Suprapubic skin (tissue), 4 donors: ENCODE results near the gene PLA2G2D. TPM values are rescaled to one million over a fixed set of nuclear protein-coding genes. Genes with fewer than 3 reads are reported as not detected.

Experiments
- DNase-seq, 2 donors: peaks; one replicate each; pipeline ENCODE4 v3.0.0-alpha.2; 2019; ENCODE audit warnings: low spot score in 2 of 2
- H3K27ac ChIP-seq: fragments of 200-600 bp; sonication (generic); one replicate; pipeline ENCODE4 v1.5.1; 2019
- H3K27me3 ChIP-seq: fragments of 200-600 bp; sonication (generic); one replicate; pipeline ENCODE4 v1.5.1; 2019
- H3K36me3 ChIP-seq: fragments of 200-600 bp; sonication (generic); one replicate; pipeline ENCODE4 v1.5.1; 2019
- H3K4me1 ChIP-seq: fragments of 200-600 bp; sonication (generic); one replicate; pipeline ENCODE4 v1.5.1; 2019
- H3K4me3 ChIP-seq: fragments of 200-600 bp; sonication (generic); one replicate; pipeline ENCODE4 v1.5.1; 2019; ENCODE audit warnings: mild to moderate bottlenecking
- H3K9me3 ChIP-seq: fragments of 200-600 bp; sonication (generic); one replicate; pipeline ENCODE4 v1.5.1; 2019
- EP300 ChIP-seq: sonication (generic); formaldehyde crosslinking; IDR thresholded peaks from one replicate; pipeline ENCODE4 v1.6.1; 2017; ENCODE audit warnings: antibody characterized with exemption
- POLR2A ChIP-seq, 2 donors: fragments of 450-650 bp; IDR thresholded peaks; one replicate each; pipeline ENCODE4 v1.6.1; 2017; ENCODE audit warnings: antibody characterized with exemption in 2 of 2, mild to moderate bottlenecking in 2 of 2, moderate library complexity in 2 of 2
- POLR2AphosphoS5 ChIP-seq, 3 donors: sonication (generic); formaldehyde crosslinking; IDR thresholded peaks; one replicate each; pipeline ENCODE4 v1.6.1; 2017; ENCODE audit warnings: antibody characterized with exemption in 3 of 3
- WGBS: methylation state at CpG from one replicate; pipeline ENCODE4 v1.1.5; 2018; 5-methylcytosine and 5-hydroxymethylcytosine counted together
- total RNA-seq, 4 donors: library from RNA; depleted of rRNA; stranded (reverse); fragments of >200 nt; gene quantifications; one replicate each; pipeline ENCODE4 v1.1.0, GENCODE V29; 2016
- TF ChIP-seq, protein P1 (sequence below), 2 donors: fragments of 200-600 bp in 1 of 2; fragments of 450-650 bp in 1 of 2; sonication (generic) in 1 of 2; IDR thresholded peaks; one replicate each; pipeline ENCODE4 v1.5.1; 2016 to 2019; ENCODE audit warnings: antibody characterized with exemption in 2 of 2, mild to moderate bottlenecking in 1 of 2, moderate library complexity in 1 of 2

The PLA2G2D gene
- total RNA-seq, 4 donors from 2014 or later = not detected

DNA sequence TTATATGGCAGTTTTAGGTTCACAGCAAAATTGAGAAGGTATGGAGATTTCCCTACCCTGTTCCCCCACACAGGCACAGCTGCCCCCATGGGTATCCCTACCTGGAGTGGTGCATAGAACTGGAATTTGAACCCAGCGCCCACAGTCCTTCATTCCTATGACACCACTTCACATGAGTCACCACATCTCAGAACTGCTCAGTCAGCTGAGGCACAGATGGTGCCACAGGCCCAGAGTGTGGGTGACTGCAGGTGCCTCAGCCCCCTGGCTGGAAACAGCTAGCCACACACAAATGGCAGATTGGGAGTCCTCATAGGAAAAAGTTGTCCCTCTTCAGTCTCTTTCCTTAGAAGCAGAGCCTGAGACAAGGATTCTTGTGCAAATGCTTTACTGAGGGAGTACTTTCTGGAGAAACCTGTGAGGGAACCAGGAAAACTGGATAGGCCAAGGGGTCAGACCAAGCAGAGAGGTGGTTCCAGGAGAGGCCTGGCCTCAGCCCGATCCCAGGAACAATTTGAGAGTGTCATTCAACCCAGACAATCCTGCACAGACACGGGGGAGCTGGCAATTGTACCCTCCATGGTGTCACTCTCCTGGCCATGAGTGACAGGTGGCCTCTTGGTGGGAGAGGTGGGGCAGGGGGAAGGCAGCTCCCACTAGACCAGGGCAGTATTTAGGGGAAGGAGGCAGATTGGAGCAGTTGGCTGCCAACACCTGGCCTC, 6.9 kb downstream of the PLA2G2D start:
- H3K4me1 ChIP-seq = peaks cover 30% of the 10 kb centered on the region
- no peak overlapping the region for H3K4me3 ChIP-seq
- no peaks in the 10 kb centered on the region for H3K36me3 ChIP-seq
- peak; percentile 29 to 41 for DNase-seq
- TF ChIP-seq, protein P1, sequence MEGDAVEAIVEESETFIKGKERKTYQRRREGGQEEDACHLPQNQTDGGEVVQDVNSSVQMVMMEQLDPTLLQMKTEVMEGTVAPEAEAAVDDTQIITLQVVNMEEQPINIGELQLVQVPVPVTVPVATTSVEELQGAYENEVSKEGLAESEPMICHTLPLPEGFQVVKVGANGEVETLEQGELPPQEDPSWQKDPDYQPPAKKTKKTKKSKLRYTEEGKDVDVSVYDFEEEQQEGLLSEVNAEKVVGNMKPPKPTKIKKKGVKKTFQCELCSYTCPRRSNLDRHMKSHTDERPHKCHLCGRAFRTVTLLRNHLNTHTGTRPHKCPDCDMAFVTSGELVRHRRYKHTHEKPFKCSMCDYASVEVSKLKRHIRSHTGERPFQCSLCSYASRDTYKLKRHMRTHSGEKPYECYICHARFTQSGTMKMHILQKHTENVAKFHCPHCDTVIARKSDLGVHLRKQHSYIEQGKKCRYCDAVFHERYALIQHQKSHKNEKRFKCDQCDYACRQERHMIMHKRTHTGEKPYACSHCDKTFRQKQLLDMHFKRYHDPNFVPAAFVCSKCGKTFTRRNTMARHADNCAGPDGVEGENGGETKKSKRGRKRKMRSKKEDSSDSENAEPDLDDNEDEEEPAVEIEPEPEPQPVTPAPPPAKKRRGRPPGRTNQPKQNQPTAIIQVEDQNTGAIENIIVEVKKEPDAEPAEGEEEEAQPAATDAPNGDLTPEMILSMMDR (IDR thresholded peaks at IDR 0.05) = no peak
- TF ChIP-seq EP300 (no peak), POLR2AphosphoS5 (IDR thresholded peaks at IDR 0.05) (no peak), POLR2A (IDR thresholded peaks at IDR 0.05) (no peak)
- 78% methylated on average over 3 of the region's 3 CpGs for WGBS
- H3K9me3 ChIP-seq = no peaks in the 10 kb centered on the region
- no peak overlapping the region for H3K27ac ChIP-seq
- H3K27me3 ChIP-seq = no peaks in the 10 kb centered on the region

DNA sequence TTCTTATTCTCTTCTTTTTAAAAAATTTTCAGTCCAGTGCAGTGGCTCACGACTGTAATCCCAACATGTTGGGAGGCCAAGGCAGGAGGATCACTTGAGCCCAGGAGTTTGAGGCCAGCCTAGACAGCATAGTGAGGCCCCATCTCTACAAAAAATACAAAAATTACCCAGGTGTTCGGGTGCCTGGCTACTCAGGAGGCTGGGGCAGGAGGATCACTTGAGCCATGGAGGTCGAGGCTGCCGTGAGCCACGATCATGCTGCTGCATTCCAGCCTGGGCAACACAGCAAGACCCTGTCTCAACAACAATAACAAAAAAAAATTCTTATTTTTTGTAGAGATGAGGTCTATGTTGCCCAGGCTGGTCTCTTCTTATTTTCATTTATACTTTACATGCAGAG, 7.9 kb downstream of the PLA2G2D start:
- peak in 1 of 2 donors; percentile 15 for DNase-seq
- TF ChIP-seq, protein P1 (IDR thresholded peaks at IDR 0.05) = no peak
- no peaks in the 10 kb centered on the region for H3K36me3 ChIP-seq
- no peaks in the 10 kb centered on the region for H3K27me3 ChIP-seq
- WGBS = 95% methylated on average over 5 of the region's 5 CpGs
- H3K4me1 ChIP-seq = peaks cover 30% of the 10 kb centered on the region
- H3K4me3 ChIP-seq = no peak overlapping the region
- peak overlapping the region; percentile 66 for H3K27ac ChIP-seq
- H3K9me3 ChIP-seq = no peaks in the 10 kb centered on the region

DNA sequence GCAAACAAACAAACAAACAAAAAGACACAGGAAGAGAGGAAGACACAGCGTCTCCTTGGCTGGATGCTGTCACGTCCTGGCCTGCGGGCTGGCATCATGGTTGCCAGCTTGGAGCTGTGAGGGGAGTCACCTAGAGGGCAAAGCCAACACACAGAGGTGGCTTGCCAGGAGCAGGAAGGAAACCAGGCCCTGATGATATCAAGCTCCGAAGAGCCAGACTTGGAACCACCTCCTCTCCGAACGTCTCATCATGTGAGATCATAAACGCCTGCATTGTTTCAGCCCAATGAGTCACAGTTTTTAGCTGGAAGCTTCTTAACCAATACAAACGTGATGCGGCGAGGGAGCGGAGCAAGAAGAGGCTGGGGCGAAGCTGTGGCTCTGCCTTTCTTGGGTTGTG, 8.7 kb downstream of the PLA2G2D start:
- H3K4me1 ChIP-seq = peaks cover 35% of the 10 kb centered on the region
- H3K36me3 ChIP-seq = no peaks in the 10 kb centered on the region
- H3K4me3 ChIP-seq = no peak overlapping the region
- H3K27ac ChIP-seq = peak overlapping the region; percentile 76
- TF ChIP-seq POLR2AphosphoS5 (IDR thresholded peaks at IDR 0.05) (peak in 1 of 3 donors; percentile 77), EP300 (no peak), POLR2A (IDR thresholded peaks at IDR 0.05) (no peak)
- TF ChIP-seq, protein P1 (IDR thresholded peaks at IDR 0.05) = no peak
- no peaks in the 10 kb centered on the region for H3K27me3 ChIP-seq
- H3K9me3 ChIP-seq = no peaks in the 10 kb centered on the region
- WGBS = 41% methylated on average over 12 of the region's 12 CpGs
- DNase-seq = no peak

DNA sequence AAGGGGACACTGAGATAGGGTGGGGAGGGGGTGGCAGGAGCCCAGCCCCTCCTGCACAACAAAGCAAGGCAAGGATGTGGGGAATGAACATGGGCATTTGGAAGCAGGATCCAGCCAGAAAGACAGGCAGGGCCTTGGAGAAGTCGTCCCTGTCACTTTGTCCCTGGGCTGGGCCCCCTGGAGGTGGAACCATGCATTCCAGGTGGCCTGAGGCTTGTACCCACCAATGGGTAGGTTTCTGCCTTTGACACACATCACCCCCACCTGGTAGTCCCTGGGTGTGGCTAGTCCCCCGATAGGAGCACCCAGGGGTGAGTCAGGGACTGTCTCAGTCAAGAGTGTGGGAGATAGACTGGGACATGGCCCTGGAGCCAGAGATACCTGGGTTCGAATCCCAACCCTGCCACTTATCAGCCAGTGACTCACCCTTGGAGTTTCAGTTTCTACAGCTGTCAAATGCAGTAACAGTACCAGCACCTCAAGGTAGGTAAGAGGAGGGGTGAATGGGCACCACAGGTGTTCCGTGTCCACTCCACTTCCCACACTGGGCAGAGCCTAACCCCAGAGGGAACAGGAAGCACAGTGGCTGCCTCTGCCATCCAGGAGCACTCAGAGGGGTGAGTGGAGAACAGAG, 10.0 kb downstream of the PLA2G2D start:
- H3K27ac ChIP-seq = no peak overlapping the region
- no peak for TF ChIP-seq POLR2A (IDR thresholded peaks at IDR 0.05)
- no peak for TF ChIP-seq POLR2AphosphoS5 (IDR thresholded peaks at IDR 0.05)
- TF ChIP-seq EP300 = no peak
- TF ChIP-seq, protein P1 (IDR thresholded peaks at IDR 0.05) = no peak

DNA sequence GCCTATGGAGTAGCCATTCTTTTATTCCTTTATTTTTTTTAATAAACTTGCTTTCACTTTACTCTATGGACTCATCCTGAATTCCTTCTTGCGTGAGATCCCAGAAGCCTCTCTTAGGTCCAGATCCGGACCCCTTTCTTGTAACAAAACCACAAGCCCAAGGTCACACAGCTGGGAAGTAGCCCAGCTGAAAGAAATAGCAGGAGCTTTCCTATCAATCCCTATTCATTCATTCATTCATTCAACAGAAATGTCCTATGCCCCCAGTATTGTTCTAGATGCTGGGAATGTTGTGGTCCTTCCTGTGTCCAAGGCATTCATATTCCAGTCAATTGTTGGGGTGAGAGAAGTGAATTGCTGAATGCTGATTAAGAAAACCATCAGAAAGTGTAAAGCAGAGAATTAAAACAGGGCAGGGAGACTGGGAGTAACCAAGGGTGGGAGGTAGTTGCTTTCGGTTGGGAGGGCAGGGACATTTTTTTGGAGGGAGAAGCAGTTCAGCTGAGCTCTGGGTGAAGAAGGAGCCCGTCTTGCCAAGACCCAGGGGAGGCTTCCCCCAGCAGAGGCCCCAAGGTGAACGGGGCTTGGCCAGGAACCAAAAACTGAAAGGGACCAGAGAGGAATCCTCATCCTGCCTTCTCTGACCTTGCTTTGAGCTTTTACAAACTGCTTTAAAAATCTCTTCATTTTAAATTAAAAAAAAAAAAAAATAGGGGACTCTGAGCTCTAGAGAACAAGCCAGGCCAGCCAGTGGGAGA, 10.8 kb downstream of the PLA2G2D start:
- no peak overlapping the region for H3K4me3 ChIP-seq
- no peaks in the 10 kb centered on the region for H3K27me3 ChIP-seq
- TF ChIP-seq POLR2AphosphoS5 (IDR thresholded peaks at IDR 0.05) (no peak), EP300 (no peak), POLR2A (IDR thresholded peaks at IDR 0.05) (no peak)
- TF ChIP-seq, protein P1 (IDR thresholded peaks at IDR 0.05) = no peak
- H3K27ac ChIP-seq = no peak overlapping the region
- no peaks in the 10 kb centered on the region for H3K9me3 ChIP-seq
- WGBS = 56% methylated on average over 5 of the region's 5 CpGs
- H3K36me3 ChIP-seq = no peaks in the 10 kb centered on the region
- DNase-seq = no peak
- peaks cover 43% of the 10 kb centered on the region for H3K4me1 ChIP-seq

More for the DNA sequence above, 10.0 kb downstream of the PLA2G2D start:
- no peaks in the 10 kb centered on the region for H3K36me3 ChIP-seq
- peaks cover 42% of the 10 kb centered on the region for H3K4me1 ChIP-seq
- no peak for DNase-seq
- H3K4me3 ChIP-seq = no peak overlapping the region
- H3K27me3 ChIP-seq = no peaks in the 10 kb centered on the region
- WGBS = 89% methylated on average over 1 of the region's 4 CpGs
- no peaks in the 10 kb centered on the region for H3K9me3 ChIP-seq
